ENCODE data around the gene DPM1.

DNA sequence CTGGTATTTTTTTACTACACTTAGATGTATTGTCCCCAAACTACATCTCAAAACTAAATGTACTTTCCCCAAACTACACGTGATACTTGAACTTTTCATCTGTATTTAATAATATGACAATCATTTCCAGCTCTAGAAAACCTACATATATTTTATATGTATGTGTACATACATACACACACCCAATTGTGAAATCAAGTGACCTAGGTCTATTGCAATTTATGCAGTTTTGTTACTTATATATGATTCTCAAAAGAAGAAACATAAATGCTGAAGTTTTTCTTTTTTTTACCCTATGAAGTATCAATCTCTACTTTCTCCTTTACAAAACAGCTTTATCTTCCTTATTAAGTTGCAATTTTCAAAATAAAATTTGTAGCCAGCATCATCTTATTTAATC, 31.8 kb downstream of the DPM1 start:
- TF ChIP-seq, protein P1, sequence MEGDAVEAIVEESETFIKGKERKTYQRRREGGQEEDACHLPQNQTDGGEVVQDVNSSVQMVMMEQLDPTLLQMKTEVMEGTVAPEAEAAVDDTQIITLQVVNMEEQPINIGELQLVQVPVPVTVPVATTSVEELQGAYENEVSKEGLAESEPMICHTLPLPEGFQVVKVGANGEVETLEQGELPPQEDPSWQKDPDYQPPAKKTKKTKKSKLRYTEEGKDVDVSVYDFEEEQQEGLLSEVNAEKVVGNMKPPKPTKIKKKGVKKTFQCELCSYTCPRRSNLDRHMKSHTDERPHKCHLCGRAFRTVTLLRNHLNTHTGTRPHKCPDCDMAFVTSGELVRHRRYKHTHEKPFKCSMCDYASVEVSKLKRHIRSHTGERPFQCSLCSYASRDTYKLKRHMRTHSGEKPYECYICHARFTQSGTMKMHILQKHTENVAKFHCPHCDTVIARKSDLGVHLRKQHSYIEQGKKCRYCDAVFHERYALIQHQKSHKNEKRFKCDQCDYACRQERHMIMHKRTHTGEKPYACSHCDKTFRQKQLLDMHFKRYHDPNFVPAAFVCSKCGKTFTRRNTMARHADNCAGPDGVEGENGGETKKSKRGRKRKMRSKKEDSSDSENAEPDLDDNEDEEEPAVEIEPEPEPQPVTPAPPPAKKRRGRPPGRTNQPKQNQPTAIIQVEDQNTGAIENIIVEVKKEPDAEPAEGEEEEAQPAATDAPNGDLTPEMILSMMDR (IDR thresholded peaks at IDR 0.05), result no peak
- TF ChIP-seq POLR2A (IDR thresholded peaks at IDR 0.05), result no peak
